ENCODE results near the gene KCNJ1.

DNA sequence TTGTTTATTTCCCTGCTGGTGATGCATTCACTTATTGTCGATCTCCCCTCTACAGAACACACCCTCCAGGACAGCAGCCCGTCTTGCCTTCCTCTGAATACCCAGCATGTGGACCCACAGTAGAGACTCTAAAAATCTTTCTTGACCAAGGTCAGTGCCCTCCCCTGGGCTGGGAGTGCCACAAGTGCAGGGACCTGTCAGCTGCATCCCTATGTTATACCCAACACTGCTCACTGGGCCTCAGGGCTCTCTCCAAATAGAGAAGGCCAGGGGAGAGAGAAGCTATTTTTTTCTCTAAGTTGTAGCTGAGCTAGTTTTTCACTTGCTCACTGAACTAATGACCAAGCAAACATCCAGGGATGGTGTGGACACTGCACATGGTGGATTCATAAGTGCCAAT is 9.8 kb downstream of the KCNJ1 start:
- TF ChIP-seq, protein P1, sequence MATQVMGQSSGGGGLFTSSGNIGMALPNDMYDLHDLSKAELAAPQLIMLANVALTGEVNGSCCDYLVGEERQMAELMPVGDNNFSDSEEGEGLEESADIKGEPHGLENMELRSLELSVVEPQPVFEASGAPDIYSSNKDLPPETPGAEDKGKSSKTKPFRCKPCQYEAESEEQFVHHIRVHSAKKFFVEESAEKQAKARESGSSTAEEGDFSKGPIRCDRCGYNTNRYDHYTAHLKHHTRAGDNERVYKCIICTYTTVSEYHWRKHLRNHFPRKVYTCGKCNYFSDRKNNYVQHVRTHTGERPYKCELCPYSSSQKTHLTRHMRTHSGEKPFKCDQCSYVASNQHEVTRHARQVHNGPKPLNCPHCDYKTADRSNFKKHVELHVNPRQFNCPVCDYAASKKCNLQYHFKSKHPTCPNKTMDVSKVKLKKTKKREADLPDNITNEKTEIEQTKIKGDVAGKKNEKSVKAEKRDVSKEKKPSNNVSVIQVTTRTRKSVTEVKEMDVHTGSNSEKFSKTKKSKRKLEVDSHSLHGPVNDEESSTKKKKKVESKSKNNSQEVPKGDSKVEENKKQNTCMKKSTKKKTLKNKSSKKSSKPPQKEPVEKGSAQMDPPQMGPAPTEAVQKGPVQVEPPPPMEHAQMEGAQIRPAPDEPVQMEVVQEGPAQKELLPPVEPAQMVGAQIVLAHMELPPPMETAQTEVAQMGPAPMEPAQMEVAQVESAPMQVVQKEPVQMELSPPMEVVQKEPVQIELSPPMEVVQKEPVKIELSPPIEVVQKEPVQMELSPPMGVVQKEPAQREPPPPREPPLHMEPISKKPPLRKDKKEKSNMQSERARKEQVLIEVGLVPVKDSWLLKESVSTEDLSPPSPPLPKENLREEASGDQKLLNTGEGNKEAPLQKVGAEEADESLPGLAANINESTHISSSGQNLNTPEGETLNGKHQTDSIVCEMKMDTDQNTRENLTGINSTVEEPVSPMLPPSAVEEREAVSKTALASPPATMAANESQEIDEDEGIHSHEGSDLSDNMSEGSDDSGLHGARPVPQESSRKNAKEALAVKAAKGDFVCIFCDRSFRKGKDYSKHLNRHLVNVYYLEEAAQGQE (IDR thresholded peaks at IDR 0.05; ENCODE audit: low read depth, low read length), result no peak
- TF ChIP-seq ZNF24 (IDR thresholded peaks at IDR 0.05) (no peak), POLR2A (IDR thresholded peaks at IDR 0.05; ENCODE audit: low read depth, low read length) (no peak), EGR1 (IDR thresholded peaks at IDR 0.05; ENCODE audit: borderline replicate concordance in 1 of 2, low read depth in 2 of 2, low read length in 2 of 2) (no peak), BCL11A (IDR thresholded peaks at IDR 0.05; ENCODE audit: low read depth, low read length) (no peak), BRCA1 (IDR thresholded peaks at IDR 0.05; ENCODE audit: low read depth, low read length) (no peak), HDGF (IDR thresholded peaks at IDR 0.05) (no peak), CBX5 (IDR thresholded peaks at IDR 0.05; ENCODE audit: low read depth) (no peak), MTA3 (IDR thresholded peaks at IDR 0.05; ENCODE audit: borderline replicate concordance, low read length) (no peak), MYC (IDR thresholded peaks at IDR 0.05; ENCODE audit: insufficient read depth, insufficient read length, insufficient replicate concordance, low read length, severe bottlenecking) (no peak), BHLHE40 (IDR thresholded peaks at IDR 0.05; ENCODE audit: borderline replicate concordance in 1 of 2, low read depth in 2 of 2, low read length in 1 of 2) (no peak)
- TF ChIP-seq, protein P2, sequence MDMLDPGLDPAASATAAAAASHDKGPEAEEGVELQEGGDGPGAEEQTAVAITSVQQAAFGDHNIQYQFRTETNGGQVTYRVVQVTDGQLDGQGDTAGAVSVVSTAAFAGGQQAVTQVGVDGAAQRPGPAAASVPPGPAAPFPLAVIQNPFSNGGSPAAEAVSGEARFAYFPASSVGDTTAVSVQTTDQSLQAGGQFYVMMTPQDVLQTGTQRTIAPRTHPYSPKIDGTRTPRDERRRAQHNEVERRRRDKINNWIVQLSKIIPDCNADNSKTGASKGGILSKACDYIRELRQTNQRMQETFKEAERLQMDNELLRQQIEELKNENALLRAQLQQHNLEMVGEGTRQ (IDR thresholded peaks at IDR 0.05; ENCODE audit: borderline replicate concordance, low read depth, low read length), result no peak
- TF ChIP-seq, protein P3, sequence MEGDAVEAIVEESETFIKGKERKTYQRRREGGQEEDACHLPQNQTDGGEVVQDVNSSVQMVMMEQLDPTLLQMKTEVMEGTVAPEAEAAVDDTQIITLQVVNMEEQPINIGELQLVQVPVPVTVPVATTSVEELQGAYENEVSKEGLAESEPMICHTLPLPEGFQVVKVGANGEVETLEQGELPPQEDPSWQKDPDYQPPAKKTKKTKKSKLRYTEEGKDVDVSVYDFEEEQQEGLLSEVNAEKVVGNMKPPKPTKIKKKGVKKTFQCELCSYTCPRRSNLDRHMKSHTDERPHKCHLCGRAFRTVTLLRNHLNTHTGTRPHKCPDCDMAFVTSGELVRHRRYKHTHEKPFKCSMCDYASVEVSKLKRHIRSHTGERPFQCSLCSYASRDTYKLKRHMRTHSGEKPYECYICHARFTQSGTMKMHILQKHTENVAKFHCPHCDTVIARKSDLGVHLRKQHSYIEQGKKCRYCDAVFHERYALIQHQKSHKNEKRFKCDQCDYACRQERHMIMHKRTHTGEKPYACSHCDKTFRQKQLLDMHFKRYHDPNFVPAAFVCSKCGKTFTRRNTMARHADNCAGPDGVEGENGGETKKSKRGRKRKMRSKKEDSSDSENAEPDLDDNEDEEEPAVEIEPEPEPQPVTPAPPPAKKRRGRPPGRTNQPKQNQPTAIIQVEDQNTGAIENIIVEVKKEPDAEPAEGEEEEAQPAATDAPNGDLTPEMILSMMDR (IDR thresholded peaks at IDR 0.05 in 2 of 3, conservative IDR thresholded peaks at IDR 0.05 in 1 of 3; ENCODE audit: control insufficient read depth in 2 of 3, extremely low read depth in 1 of 3, insufficient read depth in 1 of 3, low read depth in 3 of 3, low read length in 3 of 3), result no peak
- TF ChIP-seq, protein P4, sequence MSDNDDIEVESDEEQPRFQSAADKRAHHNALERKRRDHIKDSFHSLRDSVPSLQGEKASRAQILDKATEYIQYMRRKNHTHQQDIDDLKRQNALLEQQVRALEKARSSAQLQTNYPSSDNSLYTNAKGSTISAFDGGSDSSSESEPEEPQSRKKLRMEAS (IDR thresholded peaks at IDR 0.05; ENCODE audit: low read depth, low read length), result no peak

Measured in GM12878 (cell line).